Vagina (tissue), 2 donors: Measurements from ENCODE around the gene COL2A1. TPM values are rescaled to one million over a fixed set of nuclear protein-coding genes. Genes with fewer than 3 reads are reported as not detected.
A peak's percentile ranks its signal among the peaks of the same experiment; 100 is the strongest.

ENCODE experiments used
- DNase-seq, 2 donors: peaks; one replicate each; pipeline ENCODE4 v3.0.0-alpha.2; 2017; ENCODE audit errors: extremely low spot score in 2 of 2
- H3K27ac ChIP-seq: fragments of 200-600 bp; sonication (generic); one replicate; pipeline ENCODE4 v1.5.1; 2019
- H3K27me3 ChIP-seq: fragments of 200-600 bp; sonication (generic); one replicate; pipeline ENCODE4 v1.5.1; 2019
- H3K36me3 ChIP-seq, 2 donors: fragments of 200-600 bp; sonication (generic); one replicate each; pipeline ENCODE4 v1.5.1; 2017 to 2019
- H3K4me1 ChIP-seq: fragments of 200-600 bp; sonication (generic); one replicate; pipeline ENCODE4 v1.5.1; 2019
- H3K4me3 ChIP-seq, 2 donors: fragments of 200-600 bp; sonication (generic); 1 replicate in 1 of 2; 2 replicates in 1 of 2; pipeline ENCODE4 v1.5.1; 2016 to 2019
- H3K9me3 ChIP-seq: fragments of 200-600 bp; sonication (generic); one replicate; pipeline ENCODE4 v1.5.1; 2019
- POLR2A ChIP-seq, 2 donors: fragments of 450-650 bp; IDR thresholded peaks; one replicate each; pipeline ENCODE4 v1.6.1; 2017; ENCODE audit warnings: antibody characterized with exemption in 2 of 2, mild to moderate bottlenecking in 2 of 2, moderate library complexity in 2 of 2
- POLR2AphosphoS5 ChIP-seq, 2 donors: sonication (generic); formaldehyde crosslinking; IDR thresholded peaks; one replicate each; pipeline ENCODE4 v1.9.0; 2017; ENCODE audit warnings: antibody characterized with exemption in 2 of 2, mild to moderate bottlenecking in 2 of 2, low read depth in 1 of 2; ENCODE audit not compliant: insufficient read depth in 1 of 2
- intact Hi-C: fragments of 100-400 bp; cut with DNase I; formaldehyde crosslinking; loops from one replicate; pipeline ENCODE4 v1.15.1; 2023
- total RNA-seq: library from RNA; depleted of rRNA; stranded (reverse); fragments of >200 nt; gene quantifications from one replicate; pipeline ENCODE4 v1.2.3, GENCODE V29; 2016
- TF ChIP-seq, protein P1 (sequence below), 3 experiments: fragments of 450-650 bp in 2 of 3; fragments of 200-600 bp in 1 of 3; sonication (generic) in 1 of 3; IDR thresholded peaks; one replicate each; pipeline ENCODE4 v1.5.1; 2017 to 2019; ENCODE audit warnings: antibody characterized with exemption in 3 of 3, mild to moderate bottlenecking in 2 of 3, moderate library complexity in 2 of 3

COL2A1 gene
- total RNA-seq: not detected

DNA sequence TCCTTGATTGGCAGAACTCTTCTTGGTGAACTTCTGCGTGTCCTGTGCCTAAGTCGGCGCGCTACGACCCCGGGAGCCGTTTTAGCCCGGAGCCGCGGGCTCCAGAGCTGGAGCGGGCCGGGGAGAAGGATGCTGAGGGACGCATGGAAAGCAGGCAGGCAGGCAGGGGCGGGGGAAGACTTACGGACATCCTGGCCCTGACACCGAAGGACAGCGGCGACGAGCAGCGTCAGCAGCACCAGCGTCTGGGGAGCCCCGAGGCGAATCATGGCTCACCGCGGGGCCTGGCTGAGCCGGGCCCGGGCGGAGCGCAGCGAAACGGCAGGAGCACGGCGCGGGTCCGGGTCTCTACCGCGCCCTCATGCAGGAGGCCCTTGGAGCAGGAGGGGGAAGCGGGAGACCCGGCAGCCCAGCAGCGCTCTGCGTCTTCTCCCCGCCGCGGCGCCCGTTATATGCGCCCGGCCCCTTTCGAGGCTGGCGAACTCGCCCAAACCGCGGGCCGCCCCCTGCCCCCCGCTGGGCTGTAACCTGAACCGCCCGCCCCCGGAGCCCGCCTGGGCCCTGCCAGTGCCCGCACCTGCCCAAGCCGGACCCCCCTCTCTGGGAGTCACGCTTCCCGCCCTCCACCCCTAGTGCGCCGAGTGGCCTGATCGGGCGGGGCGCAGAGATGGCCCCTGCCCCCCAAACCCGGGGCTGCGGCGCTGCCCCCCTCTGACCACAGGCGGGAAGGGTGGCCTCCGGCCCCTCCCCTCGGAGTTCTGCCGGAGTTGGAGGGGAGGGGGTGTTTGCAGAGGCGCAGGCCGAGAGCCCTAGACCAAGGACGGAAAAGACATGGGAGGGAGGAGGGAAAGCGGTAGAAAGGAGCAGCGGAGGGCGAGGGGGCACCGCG lies at the start of gene COL2A1:
COL2A1 (minus strand) TSS at position 424 of the 889 bp plus-strand sequence; CDS start at position 269, 155 bp downstream.
- H3K27ac ChIP-seq: no peak within 1 kb of the TSS
- DNase-seq: no peak
- intact Hi-C loops: no loop called here
- peak within 1 kb of the TSS; percentile 32 to 53 for H3K4me3 ChIP-seq
- H3K36me3 ChIP-seq: no peaks in the 10 kb centered on the region
- TF ChIP-seq, protein P1, sequence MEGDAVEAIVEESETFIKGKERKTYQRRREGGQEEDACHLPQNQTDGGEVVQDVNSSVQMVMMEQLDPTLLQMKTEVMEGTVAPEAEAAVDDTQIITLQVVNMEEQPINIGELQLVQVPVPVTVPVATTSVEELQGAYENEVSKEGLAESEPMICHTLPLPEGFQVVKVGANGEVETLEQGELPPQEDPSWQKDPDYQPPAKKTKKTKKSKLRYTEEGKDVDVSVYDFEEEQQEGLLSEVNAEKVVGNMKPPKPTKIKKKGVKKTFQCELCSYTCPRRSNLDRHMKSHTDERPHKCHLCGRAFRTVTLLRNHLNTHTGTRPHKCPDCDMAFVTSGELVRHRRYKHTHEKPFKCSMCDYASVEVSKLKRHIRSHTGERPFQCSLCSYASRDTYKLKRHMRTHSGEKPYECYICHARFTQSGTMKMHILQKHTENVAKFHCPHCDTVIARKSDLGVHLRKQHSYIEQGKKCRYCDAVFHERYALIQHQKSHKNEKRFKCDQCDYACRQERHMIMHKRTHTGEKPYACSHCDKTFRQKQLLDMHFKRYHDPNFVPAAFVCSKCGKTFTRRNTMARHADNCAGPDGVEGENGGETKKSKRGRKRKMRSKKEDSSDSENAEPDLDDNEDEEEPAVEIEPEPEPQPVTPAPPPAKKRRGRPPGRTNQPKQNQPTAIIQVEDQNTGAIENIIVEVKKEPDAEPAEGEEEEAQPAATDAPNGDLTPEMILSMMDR (IDR thresholded peaks at IDR 0.05): no peak
- no peak for TF ChIP-seq POLR2AphosphoS5 (IDR thresholded peaks at IDR 0.05; ENCODE audit: insufficient read depth in 1 of 2, low read depth in 1 of 2)
- no peak for TF ChIP-seq POLR2A (IDR thresholded peaks at IDR 0.05)
- H3K9me3 ChIP-seq: no peaks in the 10 kb centered on the region
- peaks cover 49% of the 10 kb centered on the region for H3K4me1 ChIP-seq
- H3K27me3 ChIP-seq: peaks cover 14% of the 10 kb centered on the region

DNA sequence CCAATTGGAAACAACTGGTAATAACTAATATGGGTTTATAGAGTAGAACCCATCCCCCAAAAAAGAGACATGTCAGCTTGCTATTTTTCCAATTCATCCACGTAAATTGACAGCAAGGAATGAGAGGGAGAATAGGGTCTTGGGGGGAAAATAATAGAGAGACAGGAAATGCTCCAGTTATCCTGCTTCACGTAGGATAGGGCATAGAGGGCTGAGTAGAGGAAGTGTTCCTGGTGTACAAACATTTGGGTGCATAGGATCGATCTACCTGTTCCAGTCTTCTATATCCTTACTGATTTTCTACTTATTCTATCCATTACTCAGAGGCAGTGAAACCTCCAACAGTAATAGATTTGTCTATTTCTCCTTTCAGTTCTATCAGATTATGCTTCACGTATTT lies 49.6 kb upstream of the COL2A1 start:
- H3K36me3 ChIP-seq: peaks cover 0 to 4% of the 10 kb centered on the region in 2 donors
- intact Hi-C loops: no loop called here
- DNase-seq: no peak

DNA sequence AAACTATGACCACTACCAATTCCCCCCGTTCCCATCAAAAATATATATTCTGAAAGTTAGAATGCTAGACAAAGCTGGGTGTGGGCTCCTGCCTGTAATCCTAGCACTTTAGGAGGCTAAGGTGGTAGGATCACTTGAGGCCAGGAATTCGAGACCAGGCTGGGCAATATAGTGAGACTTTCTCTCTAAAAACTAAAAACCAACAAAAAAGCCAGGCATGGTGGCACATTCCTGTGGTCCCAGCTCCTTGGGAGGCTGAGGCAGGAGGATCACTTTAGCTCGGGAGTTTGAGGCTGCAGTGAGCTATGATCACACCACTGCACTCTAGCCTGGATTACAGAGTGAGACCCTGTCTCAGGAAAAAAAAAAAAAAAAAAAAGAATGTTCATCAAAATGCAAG lies 48.8 kb upstream of the COL2A1 start:
- H3K9me3 ChIP-seq: no peaks in the 10 kb centered on the region
- intact Hi-C loops: no loop called here
- DNase-seq: no peak
- no peaks in the 10 kb centered on the region for H3K4me1 ChIP-seq
- no peak overlapping the region for H3K27ac ChIP-seq
- TF ChIP-seq POLR2AphosphoS5 (IDR thresholded peaks at IDR 0.05; ENCODE audit: insufficient read depth in 1 of 2, low read depth in 1 of 2) (no peak), POLR2A (IDR thresholded peaks at IDR 0.05) (no peak)
- TF ChIP-seq, protein P1 (IDR thresholded peaks at IDR 0.05): no peak
- H3K36me3 ChIP-seq: no peaks in the 10 kb centered on the region
- H3K4me3 ChIP-seq: no peak overlapping the region
- no peaks in the 10 kb centered on the region for H3K27me3 ChIP-seq

More for the DNA sequence above, 49.6 kb upstream of the COL2A1 start:
- no peak overlapping the region for H3K27ac ChIP-seq
- no peak for TF ChIP-seq POLR2A (IDR thresholded peaks at IDR 0.05)
- TF ChIP-seq POLR2AphosphoS5 (IDR thresholded peaks at IDR 0.05; ENCODE audit: insufficient read depth in 1 of 2, low read depth in 1 of 2): no peak
- TF ChIP-seq, protein P1 (IDR thresholded peaks at IDR 0.05): no peak
- H3K4me3 ChIP-seq: no peak overlapping the region
- no peaks in the 10 kb centered on the region for H3K27me3 ChIP-seq
- H3K9me3 ChIP-seq: no peaks in the 10 kb centered on the region
- no peaks in the 10 kb centered on the region for H3K4me1 ChIP-seq

DNA sequence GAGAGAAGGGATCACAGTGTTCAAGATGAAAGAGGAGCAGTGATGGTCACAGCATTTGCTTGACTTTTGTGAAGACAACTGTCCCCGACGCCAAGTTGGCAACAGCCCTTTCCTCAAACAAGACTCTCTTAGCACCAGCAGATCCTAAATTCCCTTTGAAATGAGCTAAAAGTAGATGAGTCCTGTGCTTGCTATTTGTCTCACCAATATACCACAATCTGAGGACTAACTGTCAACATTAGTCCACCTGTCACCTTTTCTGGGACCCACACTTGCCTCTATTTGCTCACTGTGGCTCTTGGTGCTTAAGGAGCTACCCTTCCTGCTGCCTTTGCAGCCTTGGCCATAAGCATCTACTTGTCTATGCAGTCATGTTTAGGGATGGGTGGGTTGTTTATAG lies 47.4 kb upstream of the COL2A1 start:
- intact Hi-C loops: no loop called here
- TF ChIP-seq, protein P1 (IDR thresholded peaks at IDR 0.05): no peak
- no peak for TF ChIP-seq POLR2A (IDR thresholded peaks at IDR 0.05)
- TF ChIP-seq POLR2AphosphoS5 (IDR thresholded peaks at IDR 0.05; ENCODE audit: insufficient read depth in 1 of 2, low read depth in 1 of 2): no peak
- Histone ChIP-seq H3K4me3 (no peak overlapping the region), H3K9me3 (no peaks in the 10 kb centered on the region), H3K4me1 (no peaks in the 10 kb centered on the region), H3K27me3 (no peaks in the 10 kb centered on the region), H3K27ac (no peak overlapping the region), H3K36me3 (no peaks in the 10 kb centered on the region)
- no peak for DNase-seq

DNA sequence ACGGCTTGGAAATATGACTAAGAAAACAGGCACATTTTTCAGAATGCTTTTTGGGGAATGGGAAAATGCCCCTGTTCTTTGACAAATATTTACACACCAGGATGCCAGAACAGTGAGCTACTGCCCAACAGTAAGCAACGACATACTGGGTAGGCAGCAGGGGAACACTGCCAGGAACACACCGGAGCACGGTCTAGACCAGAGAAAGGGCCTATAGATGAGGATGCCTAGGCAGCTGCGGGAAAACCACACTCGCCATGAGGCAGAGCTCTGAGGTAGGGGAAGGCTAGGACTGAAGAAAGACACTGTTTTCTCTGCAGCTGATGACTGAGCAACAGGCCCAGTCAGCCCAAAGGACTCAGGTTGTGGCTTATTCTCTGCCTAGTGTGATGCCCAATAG lies 45.9 kb upstream of the COL2A1 start:
- Histone ChIP-seq H3K36me3 (peaks cover 0 to 10% of the 10 kb centered on the region in 2 donors), H3K4me1 (no peaks in the 10 kb centered on the region), H3K4me3 (no peak overlapping the region), H3K27ac (no peak overlapping the region), H3K9me3 (no peaks in the 10 kb centered on the region), H3K27me3 (no peaks in the 10 kb centered on the region)
- intact Hi-C loops: no loop called here
- DNase-seq: no peak
- TF ChIP-seq POLR2AphosphoS5 (IDR thresholded peaks at IDR 0.05; ENCODE audit: insufficient read depth in 1 of 2, low read depth in 1 of 2) (no peak), POLR2A (IDR thresholded peaks at IDR 0.05) (no peak)
- TF ChIP-seq, protein P1 (IDR thresholded peaks at IDR 0.05): no peak
